NB4 (cell line): ENCODE results near the gene RBM19.

Experiments used
- DNase-seq: peaks from one replicate; pipeline ENCODE4 v3.0.0; 2010; ENCODE audit warnings: low read depth
- H3K4me3 ChIP-seq: one replicate; pipeline ENCODE4 v1.5.1; 2011; ENCODE audit warnings: mild to moderate bottlenecking, low read depth, low read length, moderate library complexity
- MYC ChIP-seq: IDR thresholded peaks from 2 replicates; pipeline ENCODE4 v1.6.1; 2011; ENCODE audit warnings: low read depth, low read length
- POLR2A ChIP-seq: IDR thresholded peaks from 2 replicates; pipeline ENCODE4 v1.6.1; 2011; ENCODE audit warnings: mild to moderate bottlenecking; ENCODE audit not compliant: insufficient read length; ENCODE audit errors: extremely low read depth
- TF ChIP-seq, protein P1 (sequence below): IDR thresholded peaks from 2 replicates; pipeline ENCODE4 v1.6.1; 2011; ENCODE audit warnings: low read depth, low read length
- TF ChIP-seq, protein P2 (sequence below): IDR thresholded peaks from one replicate; pipeline ENCODE4 v1.5.1; 2012; ENCODE audit warnings: low read depth, low read length

The RBM19 gene

DNA sequence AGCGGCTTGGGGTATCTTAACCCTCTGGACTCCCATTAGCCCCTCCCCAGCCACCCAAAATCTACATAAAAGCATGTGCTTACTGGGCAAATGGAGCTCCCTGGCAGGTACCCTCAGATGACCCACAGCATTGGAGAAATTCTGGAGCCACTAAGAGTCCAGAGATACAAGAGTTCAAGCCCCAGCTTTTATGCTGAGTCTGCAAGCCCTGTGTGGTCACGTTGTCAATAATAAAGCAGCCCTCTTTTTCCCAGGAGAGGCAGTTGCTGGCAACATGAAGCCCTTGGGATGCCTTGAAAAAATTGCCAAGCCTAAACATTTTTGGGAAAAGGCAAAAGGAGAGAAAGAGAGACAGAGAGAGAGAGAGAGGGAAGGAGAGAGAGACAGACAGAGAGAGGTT, 83.4 kb downstream of the RBM19 start:
- no peak for TF ChIP-seq POLR2A
- TF ChIP-seq, protein P1, sequence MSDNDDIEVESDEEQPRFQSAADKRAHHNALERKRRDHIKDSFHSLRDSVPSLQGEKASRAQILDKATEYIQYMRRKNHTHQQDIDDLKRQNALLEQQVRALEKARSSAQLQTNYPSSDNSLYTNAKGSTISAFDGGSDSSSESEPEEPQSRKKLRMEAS, result no peak
- TF ChIP-seq, protein P2, sequence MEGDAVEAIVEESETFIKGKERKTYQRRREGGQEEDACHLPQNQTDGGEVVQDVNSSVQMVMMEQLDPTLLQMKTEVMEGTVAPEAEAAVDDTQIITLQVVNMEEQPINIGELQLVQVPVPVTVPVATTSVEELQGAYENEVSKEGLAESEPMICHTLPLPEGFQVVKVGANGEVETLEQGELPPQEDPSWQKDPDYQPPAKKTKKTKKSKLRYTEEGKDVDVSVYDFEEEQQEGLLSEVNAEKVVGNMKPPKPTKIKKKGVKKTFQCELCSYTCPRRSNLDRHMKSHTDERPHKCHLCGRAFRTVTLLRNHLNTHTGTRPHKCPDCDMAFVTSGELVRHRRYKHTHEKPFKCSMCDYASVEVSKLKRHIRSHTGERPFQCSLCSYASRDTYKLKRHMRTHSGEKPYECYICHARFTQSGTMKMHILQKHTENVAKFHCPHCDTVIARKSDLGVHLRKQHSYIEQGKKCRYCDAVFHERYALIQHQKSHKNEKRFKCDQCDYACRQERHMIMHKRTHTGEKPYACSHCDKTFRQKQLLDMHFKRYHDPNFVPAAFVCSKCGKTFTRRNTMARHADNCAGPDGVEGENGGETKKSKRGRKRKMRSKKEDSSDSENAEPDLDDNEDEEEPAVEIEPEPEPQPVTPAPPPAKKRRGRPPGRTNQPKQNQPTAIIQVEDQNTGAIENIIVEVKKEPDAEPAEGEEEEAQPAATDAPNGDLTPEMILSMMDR, result no peak
- TF ChIP-seq MYC, result no peak
- no peak for DNase-seq
- H3K4me3 ChIP-seq, result no peak overlapping the region

DNA sequence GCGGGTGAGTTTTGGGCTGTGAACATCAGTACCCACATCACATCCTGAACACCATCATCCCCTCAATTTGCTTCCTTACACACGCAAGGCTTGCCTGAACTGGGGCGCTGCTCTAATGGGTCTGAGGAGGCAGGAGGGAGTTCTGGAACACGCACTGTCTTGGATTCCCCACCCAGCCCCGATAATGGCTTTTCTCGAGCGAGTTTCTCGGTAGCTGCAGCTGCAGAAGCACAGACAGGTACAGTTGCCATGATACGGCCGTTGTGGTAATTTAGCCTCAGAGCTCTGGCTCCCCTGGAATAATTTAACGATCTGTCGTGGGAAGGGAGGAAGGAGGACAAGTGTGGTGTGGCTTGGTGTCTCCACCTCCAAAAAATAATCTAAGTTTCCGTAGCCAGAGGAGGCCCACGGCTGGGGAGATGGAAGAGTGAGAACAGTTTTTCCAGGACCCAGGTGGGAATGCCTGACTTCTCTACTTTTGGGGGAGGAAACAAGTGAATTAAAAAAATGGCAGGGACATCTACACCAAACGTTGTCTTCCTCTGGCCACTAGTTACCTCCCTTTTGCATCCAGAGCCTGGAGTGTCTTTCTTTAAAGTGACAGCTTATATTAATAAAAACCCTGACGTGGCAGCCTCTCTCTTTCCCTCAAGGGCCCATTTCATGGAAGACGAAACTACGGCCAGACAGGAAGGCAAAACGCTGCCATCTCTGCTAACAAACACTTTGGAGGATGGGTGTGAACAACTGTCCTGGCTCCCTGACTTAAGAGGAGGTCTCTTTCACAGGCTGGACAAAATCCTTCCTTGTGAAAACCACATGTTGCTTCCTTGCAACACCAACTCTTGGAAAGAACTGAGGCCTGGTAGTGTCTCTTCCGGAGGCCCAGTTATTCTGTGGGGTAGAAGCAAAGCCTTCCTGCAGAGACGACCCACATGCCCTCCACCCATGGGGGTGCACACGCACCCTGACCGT, 84.8 kb downstream of the RBM19 start:
- DNase-seq, result no peak
- H3K4me3 ChIP-seq, result no peak overlapping the region
- TF ChIP-seq, protein P2, result no peak
- TF ChIP-seq, protein P1, result no peak
- TF ChIP-seq MYC, result no peak
- TF ChIP-seq POLR2A, result no peak

DNA sequence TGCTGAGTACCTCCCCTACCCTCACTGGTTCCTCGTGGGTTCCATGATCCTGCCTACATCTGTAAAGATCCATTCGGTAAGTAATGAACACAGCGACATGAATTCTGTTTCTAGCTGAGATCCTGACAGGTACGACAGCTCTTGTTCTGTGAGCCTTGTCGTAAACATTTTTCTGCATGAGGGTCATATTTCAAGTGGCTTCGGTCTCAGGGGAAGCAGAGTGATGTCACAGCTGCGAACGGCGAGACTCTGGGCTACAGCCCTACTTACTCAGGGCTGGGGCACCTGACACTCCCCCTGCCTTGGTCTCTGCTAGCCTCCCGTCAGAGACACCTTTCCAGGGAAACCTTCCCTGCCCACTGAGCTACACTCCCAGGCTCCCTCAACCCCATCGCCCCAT, 85.8 kb downstream of the RBM19 start:
- no peak for DNase-seq
- TF ChIP-seq MYC, result no peak
- TF ChIP-seq, protein P1, result no peak
- TF ChIP-seq, protein P2, result no peak
- no peak for TF ChIP-seq POLR2A
- no peak overlapping the region for H3K4me3 ChIP-seq

DNA sequence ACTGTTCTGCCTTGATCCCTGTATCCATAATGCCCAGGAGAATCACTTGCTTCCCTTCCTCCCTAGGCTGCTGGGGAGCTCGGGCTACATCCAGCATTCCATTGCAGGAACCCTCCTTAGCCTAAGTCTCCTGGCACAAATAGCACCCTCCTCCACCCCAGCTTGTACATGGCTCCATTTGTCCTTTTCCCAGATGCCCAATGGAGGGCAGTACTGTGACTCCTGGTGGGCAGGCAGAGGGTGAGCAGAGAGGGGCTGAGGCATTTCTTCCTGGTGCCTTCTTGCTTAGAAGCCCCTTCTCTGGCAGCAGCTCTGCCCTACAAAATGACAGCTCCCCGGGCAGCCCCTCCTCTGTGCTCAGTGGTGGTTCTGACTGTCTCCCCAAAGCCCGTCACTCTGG, 86.5 kb downstream of the RBM19 start:
- H3K4me3 ChIP-seq, result no peak overlapping the region
- DNase-seq, result no peak
- TF ChIP-seq MYC (no peak), POLR2A (no peak)
- TF ChIP-seq, protein P1, result no peak
- TF ChIP-seq, protein P2, result no peak

DNA sequence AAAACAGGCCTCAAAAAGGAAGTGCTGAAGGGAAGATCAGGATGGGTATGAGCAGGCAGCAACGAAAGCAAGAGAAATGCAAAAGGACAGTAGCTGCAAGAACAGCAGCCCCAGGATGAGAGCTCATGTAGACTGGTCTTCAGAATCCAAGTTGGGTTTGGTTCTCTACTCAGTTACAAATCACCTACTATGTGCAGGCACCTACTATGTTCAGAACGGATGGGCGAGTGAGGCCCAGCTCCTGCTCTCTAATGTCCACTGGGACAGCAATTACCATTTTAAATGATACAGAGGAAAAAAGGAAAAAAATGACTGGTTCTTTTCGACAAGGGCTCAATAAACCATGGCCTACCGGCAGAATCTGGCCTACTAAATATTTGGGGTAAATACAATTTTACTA, 88.5 kb downstream of the RBM19 start:
- TF ChIP-seq, protein P1, result no peak
- TF ChIP-seq, protein P2, result no peak
- TF ChIP-seq MYC, result no peak
- no peak for TF ChIP-seq POLR2A
- no peak overlapping the region for H3K4me3 ChIP-seq
- DNase-seq, result no peak
